Hematopoietic multipotent progenitor cell (in vitro differentiated cells): ENCODE data around the gene SPHK2. TPM values are rescaled to one million over a fixed set of nuclear protein-coding genes. Genes with fewer than 3 reads are reported as not detected.
"Not testable (repeated sequence)": the region's sequence is repeated elsewhere in the genome, so short reads cannot be mapped to it uniquely, and the experiment has no call there.

Experiments
- DNase-seq, 3 donors: peaks; one replicate each; pipeline ENCODE4 v3.0.0-alpha.2; 2011 to 2015; ENCODE audit warnings: low read depth in 2 of 3, low spot score in 2 of 3
- total RNA-seq: library from RNA; depleted of rRNA; stranded (reverse); fragments of >200 nt; gene quantifications from one replicate; pipeline ENCODE4 v1.2.3, GENCODE V29; 2012

Gene SPHK2
- total RNA-seq, 1 donor = 10.0 TPM

- peak; percentile 82 to 98 (median 98) for DNase-seq
These were observed 4.8 kb downstream of the SPHK2 start for GRCh38 chr19:48624067-48624594.

GRCh38 chr19:48624791-48625723 is 5.8 kb downstream of the SPHK2 start:
- DNase-seq = no peak

GRCh38 chr19:48625891-48626327 is 6.6 kb downstream of the SPHK2 start:
- no peak for DNase-seq

- no peak for DNase-seq
These were observed 8.0 kb downstream of the SPHK2 start for GRCh38 chr19:48627201-48627864.

- DNase-seq = no peak
These were observed 8.6 kb downstream of the SPHK2 start for GRCh38 chr19:48627865-48628314.

GRCh38 chr19:48628486-48629296 is 9.4 kb downstream of the SPHK2 start:
- DNase-seq = no peak

GRCh38 chr19:48629297-48629598 is 9.9 kb downstream of the SPHK2 start:
- no peak for DNase-seq

GRCh38 chr19:48629599-48630295 is 10.4 kb downstream of the SPHK2 start:
- no peak for DNase-seq

GRCh38 chr19:48630296-48631063 is 11.2 kb downstream of the SPHK2 start:
- peak in 1 of 3 donors; percentile 63 for DNase-seq

- no peak for DNase-seq
These were observed 11.9 kb downstream of the SPHK2 start for GRCh38 chr19:48631225-48631624.

- DNase-seq = not testable (repeated sequence)
These were observed 13.0 kb downstream of the SPHK2 start for GRCh38 chr19:48632286-48632685.

- DNase-seq = no peak
These were observed 13.4 kb downstream of the SPHK2 start for GRCh38 chr19:48632692-48633147.

- DNase-seq = no peak
These were observed 14.1 kb downstream of the SPHK2 start for GRCh38 chr19:48633148-48634035.

GRCh38 chr19:48634036-48634342 is 14.7 kb downstream of the SPHK2 start:
- no peak for DNase-seq

GRCh38 chr19:48634424-48635262 is 15.3 kb downstream of the SPHK2 start:
- DNase-seq = peak; percentile 80 to 96 (median 95)

- peak; percentile 62 to 72 (median 67) for DNase-seq
These were observed 16.1 kb downstream of the SPHK2 start for GRCh38 chr19:48635263-48635965.
